Fibroblast of peridontal ligament (primary cell): Measurements from ENCODE around the gene MGST3.
"Not testable (repeated sequence)": the region's sequence is repeated elsewhere in the genome, so short reads cannot be mapped to it uniquely, and the experiment has no call there.

Source experiments
- DNase-seq: peaks from one replicate; pipeline ENCODE4 v3.0.0-alpha.2; 2010; ENCODE audit errors: extremely low read depth

Gene MGST3

GRCh38 chr1:165658766-165659580, 27.9 kb downstream of the MGST3 start:
- DNase-seq = not testable (repeated sequence)

DNA sequence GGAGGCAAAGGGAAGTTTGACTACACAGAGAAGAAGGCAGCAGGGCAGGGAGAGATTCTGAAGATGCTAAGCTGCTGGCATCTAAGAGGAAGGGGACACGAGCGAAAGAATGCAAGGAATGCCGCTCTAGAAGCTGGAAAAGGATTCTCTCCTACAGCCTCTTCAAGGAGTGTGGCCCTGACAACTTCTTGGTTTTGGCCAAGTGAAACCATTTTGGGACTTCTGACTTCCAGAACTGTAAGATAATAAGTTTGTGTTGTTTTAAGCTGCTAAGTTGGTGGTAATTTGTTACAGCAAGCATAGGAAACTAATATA, 28.5 kb downstream of the MGST3 start:
- DNase-seq = no peak

GRCh38 chr1:165661703-165662102, 30.7 kb downstream of the MGST3 start:
- DNase-seq = peak; percentile 19

DNA sequence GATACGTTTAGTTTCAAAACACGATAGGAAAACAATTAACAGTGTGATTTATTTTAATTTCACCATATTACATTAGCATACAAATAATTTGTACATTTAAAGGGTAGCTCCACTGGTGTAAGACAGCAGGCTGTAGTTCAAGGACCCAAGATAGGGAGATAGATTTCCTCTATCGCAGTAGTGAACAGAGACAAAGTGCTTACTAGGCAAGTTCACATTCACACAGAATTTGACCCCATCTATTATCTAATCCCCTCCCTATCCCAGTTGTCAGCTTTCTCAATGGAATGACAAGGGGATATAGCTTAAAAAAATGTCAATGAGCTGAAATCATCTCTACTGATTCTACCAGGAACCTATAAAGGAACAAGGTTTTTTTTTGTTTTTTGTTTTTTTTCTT, 31.2 kb downstream of the MGST3 start:
- no peak for DNase-seq

DNA sequence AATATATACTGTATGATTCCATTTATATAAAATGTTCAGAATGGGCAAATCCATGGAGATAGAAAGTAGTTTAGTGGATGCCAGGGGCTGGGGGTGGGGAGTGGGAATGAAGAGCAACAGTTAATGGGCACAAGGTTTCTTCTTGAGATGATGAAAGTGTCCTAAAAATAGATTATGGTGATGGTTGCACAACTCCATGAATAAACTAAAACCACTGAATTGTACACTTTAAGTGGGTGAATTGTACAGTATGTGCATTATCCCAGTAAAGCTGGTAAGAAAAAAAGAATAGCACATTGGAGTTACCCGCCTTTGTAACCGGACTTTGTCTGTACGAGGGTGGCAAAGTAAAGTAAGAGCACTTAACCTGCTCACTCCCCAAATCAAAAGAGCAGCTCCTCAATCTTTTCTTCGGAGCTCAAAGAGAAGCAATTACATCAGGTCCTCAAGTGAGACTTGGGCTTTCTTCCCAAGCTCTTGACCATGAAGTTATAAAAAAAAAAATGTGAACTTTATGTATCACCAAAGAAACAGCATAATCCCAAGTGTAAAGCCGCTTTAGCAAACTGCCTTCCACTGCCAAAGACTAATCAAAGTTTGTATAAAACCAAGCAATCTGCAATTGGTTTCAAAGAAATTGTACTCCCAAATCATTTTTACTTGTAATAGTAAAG, 35.3 kb downstream of the MGST3 start:
- DNase-seq = peak; percentile 83

DNA sequence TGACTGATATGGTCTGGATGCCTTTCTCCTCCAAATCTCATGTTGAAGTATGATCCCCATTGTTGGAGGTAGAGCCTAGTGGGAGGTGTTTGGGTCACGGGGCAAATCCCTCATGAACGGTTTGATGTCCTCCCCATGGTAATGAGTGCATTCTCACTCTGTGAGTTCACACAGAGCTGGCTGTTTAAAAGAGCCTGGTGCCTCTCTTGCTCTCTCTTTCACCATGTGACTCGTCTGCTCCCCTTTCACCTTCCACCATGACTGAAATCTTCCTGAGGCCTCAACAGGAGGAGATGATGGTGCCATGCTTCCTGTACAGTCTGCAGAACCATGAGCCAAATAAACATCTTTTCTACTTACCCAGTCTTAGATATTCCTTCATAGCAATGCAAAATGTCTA, 37.1 kb downstream of the MGST3 start:
- no peak for DNase-seq

DNA sequence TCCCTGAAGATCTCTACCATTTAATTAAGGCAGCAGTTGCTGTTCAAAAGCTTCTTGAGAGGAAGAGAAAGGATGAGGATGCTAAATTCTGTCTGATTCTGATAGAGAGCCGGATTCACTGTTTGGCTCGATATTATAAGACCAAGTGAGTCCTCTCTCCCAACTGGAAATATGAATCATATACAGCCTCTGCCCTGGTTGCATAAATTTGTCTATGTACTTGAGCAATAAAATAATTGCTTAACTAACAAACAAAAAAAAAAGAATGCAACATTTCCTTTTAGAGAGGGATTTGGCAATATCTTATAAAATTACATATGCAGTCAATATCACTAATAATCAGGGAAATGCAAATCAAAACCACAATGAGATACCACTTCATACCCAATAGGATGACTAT, 40.5 kb downstream of the MGST3 start:
- DNase-seq = peak; percentile 49

DNA sequence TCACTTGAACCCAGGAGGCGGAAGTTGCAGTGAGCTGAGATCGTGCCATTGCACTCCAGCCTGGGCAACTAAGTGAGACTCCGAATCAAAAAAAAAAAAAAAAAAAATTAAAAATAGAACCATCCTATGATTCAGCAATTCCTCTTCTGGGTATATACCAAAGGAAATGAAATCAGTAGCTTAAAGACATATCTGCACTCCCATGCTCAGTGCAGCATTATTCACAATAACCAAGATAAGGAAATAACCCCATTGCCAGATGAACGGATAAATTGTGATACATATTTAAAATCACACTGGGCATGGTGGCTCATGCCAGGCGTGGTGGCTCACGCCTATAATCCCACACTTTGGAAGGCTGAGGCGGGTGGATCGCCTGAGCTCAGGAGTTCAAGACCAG, 43.6 kb downstream of the MGST3 start:
- DNase-seq = no peak

DNA sequence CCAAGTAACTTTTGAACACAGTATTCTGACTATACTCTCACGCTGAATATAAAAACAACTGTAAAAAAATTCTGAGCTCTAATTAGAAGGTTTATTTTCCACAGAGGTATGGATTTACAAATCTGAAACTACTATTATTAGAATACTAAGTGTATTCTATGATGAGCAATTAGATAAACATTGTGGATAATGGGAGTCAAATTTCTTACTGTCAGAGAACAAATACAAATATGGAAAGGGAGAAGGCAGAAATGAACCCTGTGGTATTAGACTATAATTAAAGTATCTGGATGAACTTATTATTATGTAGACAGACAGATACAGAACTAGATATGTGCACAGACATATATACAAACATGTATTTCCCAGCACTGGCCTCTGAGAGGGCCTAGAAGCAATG, 44.8 kb downstream of the MGST3 start:
- no peak for DNase-seq

DNA sequence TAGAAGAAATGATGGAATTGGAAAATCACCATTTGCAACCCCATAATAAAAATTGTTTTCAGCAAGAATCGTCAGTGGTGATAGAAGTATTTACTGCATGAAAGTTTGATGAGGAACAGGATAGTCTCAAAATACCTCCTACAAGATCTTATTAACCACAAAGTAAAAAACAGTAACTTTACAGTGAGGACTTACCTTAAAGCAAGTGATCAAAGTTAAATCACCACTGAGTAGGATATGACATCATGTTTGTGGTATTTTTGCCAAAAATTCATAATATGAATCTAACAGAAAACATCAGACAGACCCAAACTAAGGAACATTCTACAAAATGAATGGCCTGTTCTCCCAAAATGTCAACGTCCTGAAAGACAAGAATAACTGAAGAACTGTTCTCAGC, 47.5 kb downstream of the MGST3 start:
- DNase-seq = no peak

DNA sequence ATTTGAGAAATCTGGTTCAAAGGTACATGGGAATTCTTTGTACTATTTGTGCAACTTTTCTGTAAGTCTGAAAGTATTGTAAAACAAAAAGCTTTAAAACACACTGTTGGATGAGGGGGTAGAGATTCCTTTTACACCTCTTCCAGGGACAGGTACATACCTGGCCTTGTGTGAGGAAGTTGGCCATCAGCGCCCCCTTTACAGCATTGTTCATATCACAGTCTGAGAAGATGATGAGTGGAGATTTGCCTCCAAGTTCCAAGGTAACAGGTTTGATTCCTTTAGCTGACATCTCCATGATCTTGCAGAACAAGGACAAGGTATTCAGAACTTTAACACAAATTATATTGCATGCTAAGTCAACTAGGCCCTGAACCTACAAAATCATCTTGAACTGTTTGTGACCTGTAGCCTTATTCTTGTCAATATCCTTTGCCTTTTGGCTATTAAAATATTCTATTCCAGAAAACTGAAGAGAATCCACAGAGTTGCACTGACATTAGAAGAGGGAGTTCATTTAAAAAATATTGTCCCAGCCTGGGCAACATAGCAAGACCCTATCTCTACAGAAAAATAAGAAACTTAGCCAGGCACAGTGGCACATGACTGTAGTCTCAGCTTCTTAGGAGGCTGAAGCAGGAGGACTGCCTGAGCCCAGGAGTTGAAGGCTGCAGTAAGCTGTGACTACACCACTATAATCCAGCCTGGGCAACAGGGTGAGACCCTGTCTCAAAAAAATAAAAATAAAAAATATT, 48.4 kb downstream of the MGST3 start:
- no peak for DNase-seq

DNA sequence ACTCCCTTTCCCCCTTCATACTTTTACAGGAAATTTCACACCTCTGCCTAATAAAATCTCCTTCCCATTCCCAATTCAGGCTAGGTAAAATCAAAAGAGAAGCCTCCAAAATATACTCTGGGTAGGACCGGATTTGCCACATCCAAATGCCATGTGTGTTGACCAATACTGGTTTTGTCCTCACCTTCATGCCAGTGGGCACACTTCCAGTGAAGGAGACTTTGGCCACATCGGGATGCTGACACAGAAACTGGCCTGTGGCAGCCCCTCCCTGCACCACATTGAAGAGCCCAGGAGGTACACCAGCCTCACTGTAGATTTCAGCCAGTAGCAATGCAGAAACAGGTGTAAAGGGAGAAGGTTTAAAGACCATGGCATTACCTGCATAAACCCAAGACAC, 49.3 kb downstream of the MGST3 start:
- no peak for DNase-seq

- DNase-seq = not testable (repeated sequence)
These were observed 49.7 kb downstream of the MGST3 start for GRCh38 chr1:165680773-165681172.

- DNase-seq = no peak
These were observed 52.9 kb downstream of the MGST3 start for GRCh38 chr1:165683848-165684485.

- DNase-seq = no peak
These were observed 55.3 kb downstream of the MGST3 start for GRCh38 chr1:165686121-165686970.

DNA sequence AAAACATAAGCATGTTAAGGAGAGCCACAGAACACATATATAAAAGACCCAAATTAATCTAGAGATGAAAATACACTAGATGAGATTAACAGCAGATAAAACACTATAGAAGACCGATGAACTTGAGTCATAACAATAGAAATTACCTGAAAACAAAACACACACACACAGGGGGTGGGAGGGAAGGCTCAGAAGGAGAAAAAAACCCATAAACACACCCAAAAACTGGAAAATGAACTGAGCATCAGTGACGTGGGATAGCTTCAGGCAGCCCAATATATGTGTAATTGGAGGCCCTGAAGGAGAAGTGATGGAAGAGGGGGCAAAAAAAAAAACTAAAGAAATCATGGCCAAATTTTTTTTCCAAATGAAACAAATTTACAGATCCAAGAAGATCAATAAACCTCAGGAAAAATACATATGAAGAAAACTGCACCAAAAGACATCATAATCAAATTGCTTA, 56.0 kb downstream of the MGST3 start:
- no peak for DNase-seq

GRCh38 chr1:165688046-165688445, 57.0 kb downstream of the MGST3 start:
- DNase-seq = no peak

- peak; percentile 17 for DNase-seq
These were observed 64.0 kb downstream of the MGST3 start for GRCh38 chr1:165695031-165695430.

DNA sequence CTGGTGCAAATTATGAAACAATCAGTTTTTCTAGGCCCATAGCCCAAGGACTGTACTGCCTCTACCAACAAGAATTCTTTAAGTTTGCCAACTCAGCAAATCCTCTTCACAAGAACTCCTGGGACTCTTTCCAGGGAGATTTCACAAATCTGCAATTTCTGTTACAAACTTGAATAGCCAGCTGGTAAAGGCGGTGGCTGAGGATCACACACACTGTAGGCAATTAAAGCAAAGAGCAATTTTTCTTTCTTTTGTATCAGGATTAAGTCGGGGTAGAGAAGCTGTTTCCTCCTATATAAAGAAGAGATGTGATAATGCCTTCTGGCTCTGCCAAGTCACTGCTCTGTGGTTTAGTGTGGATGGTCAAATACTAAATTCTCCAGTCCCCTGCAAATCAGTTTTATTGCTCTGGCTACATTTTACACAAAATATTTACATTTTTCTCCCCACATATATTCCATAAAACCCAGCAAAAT, 65.6 kb downstream of the MGST3 start:
- peak; percentile 99 for DNase-seq

DNA sequence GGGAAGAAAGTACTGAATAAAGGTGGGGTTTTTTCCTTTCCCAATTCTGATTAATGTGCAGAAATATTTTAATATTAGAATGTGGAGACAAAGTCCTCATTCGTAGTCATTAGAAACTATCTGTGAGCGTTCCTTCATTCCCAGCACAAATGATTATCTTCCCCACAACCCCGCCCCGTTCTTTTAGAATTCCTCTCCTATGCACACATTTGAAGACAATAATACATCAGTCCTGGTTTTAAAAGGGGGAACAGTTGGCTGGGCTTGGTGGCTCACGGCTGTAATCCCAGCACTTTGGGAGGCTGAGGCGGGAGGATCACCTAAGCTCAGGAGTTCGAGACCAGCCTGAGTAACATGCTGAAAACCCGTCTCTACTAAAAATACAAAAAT, 66.5 kb downstream of the MGST3 start:
- DNase-seq = no peak
